Mesenchymal stem cell (in vitro differentiated cells and primary cell): Measurements from ENCODE around the gene SGCA.
A peak's percentile ranks its signal among the peaks of the same experiment; 100 is the strongest.

Experiments
- DNase-seq: peaks from one replicate; pipeline ENCODE4 v3.0.0-alpha.2; 2013
- H2AFZ ChIP-seq: one replicate; pipeline ENCODE4 v1.6.1; 2013; ENCODE audit warnings: low read depth, mild to moderate bottlenecking, control low read depth, inconsistent platforms, low read length, moderate library complexity
- H2AK5ac ChIP-seq: 2 replicates; pipeline ENCODE4 v1.6.1; 2013; ENCODE audit warnings: low read length, moderate library complexity, mild to moderate bottlenecking, inconsistent platforms; ENCODE audit not compliant: severe bottlenecking
- H2BK120ac ChIP-seq: one replicate; pipeline ENCODE4 v1.6.1; 2013; ENCODE audit warnings: low read depth, mild to moderate bottlenecking, inconsistent platforms, low read length, moderate library complexity
- H2BK12ac ChIP-seq, 2 experiments: one replicate each; pipeline ENCODE4 v1.6.1; 2013; ENCODE audit warnings: inconsistent platforms in 2 of 2, low read length in 2 of 2, mild to moderate bottlenecking in 2 of 2, moderate library complexity in 2 of 2, control low read depth in 1 of 2
- H2BK15ac ChIP-seq: one replicate; pipeline ENCODE4 v1.6.1; 2013; ENCODE audit warnings: mild to moderate bottlenecking, low read depth, inconsistent platforms; ENCODE audit not compliant: poor library complexity, severe bottlenecking
- H2BK5ac ChIP-seq: 2 replicates; pipeline ENCODE4 v1.6.1; 2013; ENCODE audit warnings: low read depth, mild to moderate bottlenecking, low read length, control low read depth, inconsistent platforms; ENCODE audit not compliant: poor library complexity, severe bottlenecking
- H3K14ac ChIP-seq, 2 experiments: one replicate each; pipeline ENCODE4 v1.6.1; 2013; ENCODE audit warnings: inconsistent platforms in 2 of 2, low read length in 2 of 2, control low read depth in 1 of 2, mild to moderate bottlenecking in 1 of 2, moderate library complexity in 1 of 2
- H3K18ac ChIP-seq, 2 experiments: one replicate each; pipeline ENCODE4 v1.6.1; 2013; ENCODE audit warnings: inconsistent platforms in 2 of 2, low read length in 2 of 2, control low read depth in 1 of 2, low read depth in 1 of 2, mild to moderate bottlenecking in 1 of 2
- H3K23ac ChIP-seq, 2 experiments: one replicate each; pipeline ENCODE4 v1.6.1; 2013; ENCODE audit warnings: inconsistent platforms in 2 of 2, low read length in 2 of 2, mild to moderate bottlenecking in 2 of 2, moderate library complexity in 2 of 2, control low read depth in 1 of 2
- H3K27ac ChIP-seq: 2 replicates; pipeline ENCODE4 v1.5.1; 2013; ENCODE audit warnings: mild to moderate bottlenecking, moderate library complexity, low read length, control low read depth, inconsistent platforms; ENCODE audit not compliant: poor library complexity, severe bottlenecking
- H3K27me3 ChIP-seq, 2 experiments: 2 replicates each; pipeline versions ENCODE4 v1.6.1 to v1.7.0; 2013; ENCODE audit warnings: low read length in 2 of 2, mild to moderate bottlenecking in 2 of 2, moderate library complexity in 2 of 2, control low read depth in 1 of 2, inconsistent platforms in 1 of 2; ENCODE audit not compliant: control insufficient read depth in 1 of 2, insufficient read depth in 1 of 2
- H3K36me3 ChIP-seq, 2 experiments: 2 replicates each; pipeline versions ENCODE4 v1.6.1 to v1.7.0; 2013; ENCODE audit warnings: low read length in 2 of 2, control low read depth in 1 of 2, inconsistent platforms in 1 of 2, low read depth in 1 of 2, mild to moderate bottlenecking in 1 of 2; ENCODE audit not compliant: insufficient read depth in 2 of 2, control insufficient read depth in 1 of 2
- H3K4ac ChIP-seq, 2 experiments: one replicate each; pipeline ENCODE4 v1.6.1; 2013; ENCODE audit warnings: inconsistent platforms in 2 of 2, low read length in 2 of 2, mild to moderate bottlenecking in 2 of 2, moderate library complexity in 2 of 2, control low read depth in 1 of 2, low read depth in 1 of 2
- H3K4me1 ChIP-seq: 2 replicates; pipeline ENCODE4 v1.6.1; 2013; ENCODE audit warnings: low read depth, low read length, control low read depth; ENCODE audit not compliant: control insufficient read depth, insufficient read depth
- H3K4me2 ChIP-seq: 2 replicates; pipeline ENCODE4 v1.6.1; 2013; ENCODE audit warnings: low read length, mild to moderate bottlenecking, inconsistent platforms; ENCODE audit not compliant: poor library complexity, severe bottlenecking
- H3K4me3 ChIP-seq, 2 experiments: 2 replicates each; pipeline versions ENCODE4 v1.5.1 to v1.7.0; 2013; ENCODE audit warnings: low read length in 2 of 2, mild to moderate bottlenecking in 2 of 2, control low read depth in 1 of 2, low read depth in 1 of 2; ENCODE audit not compliant: insufficient read depth in 1 of 2
- H3K79me1 ChIP-seq: replicated peaks from 2 replicates; pipeline ENCODE4 v1.6.1; 2013; ENCODE audit warnings: mild to moderate bottlenecking, control low read depth, low read length, inconsistent platforms; ENCODE audit not compliant: poor library complexity, severe bottlenecking
- H3K9ac ChIP-seq: 2 replicates; pipeline ENCODE4 v1.7.0; 2013; ENCODE audit warnings: mild to moderate bottlenecking, low read length, moderate library complexity
- H3K9me3 ChIP-seq: 2 replicates; pipeline ENCODE4 v1.7.0; 2013; ENCODE audit warnings: mild to moderate bottlenecking, low read length; ENCODE audit not compliant: control insufficient read depth
- H4K8ac ChIP-seq: one replicate; pipeline ENCODE4 v1.6.1; 2013; ENCODE audit warnings: inconsistent platforms, mild to moderate bottlenecking, low read length, moderate library complexity
- H4K91ac ChIP-seq: one replicate; pipeline ENCODE4 v1.6.1; 2013; ENCODE audit warnings: mild to moderate bottlenecking, low read length, inconsistent platforms
- WGBS: methylation state at CpG from one replicate; pipeline ENCODE4 v1.1.7; 2013; ENCODE audit warnings: mixed read lengths; 5-methylcytosine and 5-hydroxymethylcytosine counted together

The SGCA gene

DNA sequence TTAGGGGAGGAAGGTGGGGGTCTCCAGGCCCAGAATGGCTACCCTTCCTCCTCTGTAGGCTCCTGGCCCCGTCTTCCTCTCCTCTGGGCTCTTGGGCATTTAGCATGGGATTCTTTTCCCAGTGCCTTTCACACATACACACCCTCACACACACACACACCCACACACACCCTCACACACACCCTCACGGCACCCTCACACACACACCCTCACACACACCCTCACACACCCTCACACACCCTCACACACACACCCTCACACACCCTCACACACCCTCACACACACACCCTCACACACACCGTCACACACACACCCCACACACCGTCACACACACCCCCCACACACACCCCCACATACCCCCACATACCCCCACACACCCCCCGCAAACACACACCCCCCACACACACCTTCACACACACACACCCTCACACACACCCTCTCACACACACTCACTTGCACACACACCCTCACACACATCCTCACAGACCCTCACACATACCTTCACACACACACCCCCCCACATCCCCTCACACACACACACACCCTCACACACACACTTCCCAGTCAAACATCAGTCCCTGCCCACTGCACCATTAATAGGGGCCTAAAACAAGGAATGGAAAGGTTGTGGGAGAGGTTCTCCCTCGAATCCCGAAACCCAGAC, 845 bp downstream of the SGCA start:
- Histone ChIP-seq H3K14ac (no peak overlapping the region), H3K23ac (no peak overlapping the region)
- WGBS, result 84% methylated on average over 6 of the region's 7 CpGs

DNA sequence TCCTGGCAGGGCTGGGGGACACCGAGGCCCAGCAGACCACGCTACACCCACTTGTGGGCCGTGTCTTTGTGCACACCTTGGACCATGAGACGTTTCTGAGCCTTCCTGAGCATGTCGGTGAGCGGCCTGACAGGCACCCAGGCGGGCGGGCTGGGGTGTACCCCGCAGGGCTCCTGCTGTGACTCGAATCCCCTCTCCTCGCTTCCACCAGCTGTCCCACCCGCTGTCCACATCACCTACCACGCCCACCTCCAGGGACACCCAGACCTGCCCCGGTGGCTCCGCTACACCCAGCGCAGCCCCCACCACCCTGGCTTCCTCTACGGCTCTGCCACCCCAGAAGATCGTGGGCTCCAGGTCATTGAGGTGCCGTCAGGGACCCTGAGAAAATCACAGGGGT, 1.6 kb downstream of the SGCA start:
- no peak overlapping the region for H3K4me2 ChIP-seq
- no peak overlapping the region for H2BK12ac ChIP-seq
- H2AFZ ChIP-seq, result no peak overlapping the region
- no peak overlapping the region for H3K14ac ChIP-seq
- H3K4ac ChIP-seq, result no peak overlapping the region
- H2BK120ac ChIP-seq, result no peak overlapping the region
- 91% methylated on average over 18 of the region's 19 CpGs for WGBS
- peaks cover 0 to 4% of the 10 kb centered on the region in 2 experiments for H3K36me3 ChIP-seq
- H3K27ac ChIP-seq, result no peak overlapping the region
- no peak overlapping the region for H4K91ac ChIP-seq
- H3K4me3 ChIP-seq, result no peak overlapping the region
- H3K9ac ChIP-seq, result no peak overlapping the region
- H2BK15ac ChIP-seq, result peak overlapping the region; percentile 68
- no peak overlapping the region for H3K18ac ChIP-seq
- peaks cover 3% of the 10 kb centered on the region for H3K79me1 ChIP-seq
- no peak overlapping the region for H2BK5ac ChIP-seq
- no peak for DNase-seq
- H3K27me3 ChIP-seq, result no peaks in the 10 kb centered on the region
- H3K23ac ChIP-seq, result no peak overlapping the region
- no peaks in the 10 kb centered on the region for H3K9me3 ChIP-seq
- H3K4me1 ChIP-seq, result peaks cover 15% of the 10 kb centered on the region
- no peak overlapping the region for H4K8ac ChIP-seq
- no peak overlapping the region for H2AK5ac ChIP-seq

More for the DNA sequence above, 845 bp downstream of the SGCA start:
- Histone ChIP-seq H3K4me1 (peaks cover 13% of the 10 kb centered on the region), H3K9ac (peak overlapping the region; percentile 76), H3K27me3 (no peaks in the 10 kb centered on the region), H3K79me1 (no peaks in the 10 kb centered on the region), H3K27ac (no peak overlapping the region), H3K4ac (no peak overlapping the region), H3K9me3 (no peaks in the 10 kb centered on the region), H2AFZ (no peak overlapping the region), H2BK12ac (peak overlapping the region in 1 of 2 experiments; percentile 49), H3K18ac (peak overlapping the region in 1 of 2 experiments; percentile 8), H2BK15ac (peak overlapping the region; percentile 7), H4K8ac (no peak overlapping the region), H2BK5ac (no peak overlapping the region), H3K4me2 (no peak overlapping the region), H4K91ac (no peak overlapping the region), H3K36me3 (no peaks in the 10 kb centered on the region), H2AK5ac (no peak overlapping the region), H2BK120ac (no peak overlapping the region), H3K4me3 (peak overlapping the region in 1 of 2 experiments; percentile 38)
- DNase-seq, result no peak

DNA sequence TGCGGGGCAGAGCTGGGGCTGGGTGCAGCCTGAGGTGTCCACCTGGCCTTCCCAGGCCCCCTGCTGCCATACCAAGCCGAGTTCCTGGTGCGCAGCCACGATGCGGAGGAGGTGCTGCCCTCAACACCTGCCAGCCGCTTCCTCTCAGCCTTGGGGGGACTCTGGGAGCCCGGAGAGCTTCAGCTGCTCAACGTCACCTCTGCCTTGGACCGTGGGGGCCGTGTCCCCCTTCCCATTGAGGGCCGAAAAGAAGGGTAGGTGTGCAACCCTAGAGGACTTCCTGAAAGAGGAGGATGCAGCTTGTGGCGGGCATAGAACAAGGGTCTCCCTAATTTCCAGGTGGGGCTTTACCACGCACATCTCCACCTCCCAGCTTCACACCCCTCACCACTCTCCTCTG, 2.5 kb downstream of the SGCA start:
- DNase-seq, result no peak
- peaks cover 3% of the 10 kb centered on the region for H3K79me1 ChIP-seq
- H3K4ac ChIP-seq, result no peak overlapping the region

DNA sequence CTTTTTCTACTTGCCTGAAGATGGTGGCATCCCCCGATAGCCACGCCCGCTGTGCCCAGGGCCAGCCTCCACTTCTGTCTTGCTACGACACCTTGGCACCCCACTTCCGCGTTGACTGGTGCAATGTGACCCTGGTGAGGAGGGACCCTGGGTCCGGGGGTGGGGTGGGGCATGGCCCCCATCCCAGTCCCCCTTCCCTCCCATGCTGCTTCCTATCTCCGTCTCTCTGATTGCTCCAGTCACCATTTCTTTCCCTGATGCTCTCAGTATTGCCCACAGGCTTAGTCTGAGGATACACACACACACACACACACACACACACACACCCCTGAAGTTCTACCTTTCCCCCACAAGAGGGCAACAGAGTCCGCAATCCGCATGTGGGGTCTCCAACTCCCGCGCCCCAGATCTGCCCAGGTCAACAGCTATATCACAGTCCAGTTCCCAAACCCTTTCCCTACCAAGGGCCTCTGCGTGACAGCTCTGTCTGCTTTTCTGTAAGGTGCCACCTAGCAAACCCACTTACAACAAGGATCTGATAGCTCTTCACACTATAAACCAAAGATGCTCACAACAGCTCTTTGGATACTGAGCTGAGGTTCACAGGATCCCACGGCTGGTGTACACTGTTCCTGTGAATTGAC, 3.4 kb downstream of the SGCA start:
- no peak overlapping the region for H2AFZ ChIP-seq
- H3K36me3 ChIP-seq, result peaks cover 0 to 4% of the 10 kb centered on the region in 2 experiments
- peak overlapping the region in 1 of 2 experiments; percentile 12 for H3K14ac ChIP-seq
- H3K79me1 ChIP-seq, result peaks cover 3% of the 10 kb centered on the region
- no peak overlapping the region for H4K8ac ChIP-seq
- H3K27ac ChIP-seq, result no peak overlapping the region
- peak overlapping the region; percentile 28 for H4K91ac ChIP-seq
- no peak overlapping the region for H3K4ac ChIP-seq
- no peak overlapping the region for H3K23ac ChIP-seq
- H3K9me3 ChIP-seq, result no peaks in the 10 kb centered on the region
- H2AK5ac ChIP-seq, result peak overlapping the region; percentile 20
- H3K4me1 ChIP-seq, result peaks cover 25% of the 10 kb centered on the region
- H3K4me2 ChIP-seq, result no peak overlapping the region
- no peak overlapping the region for H3K18ac ChIP-seq
- no peak overlapping the region for H2BK5ac ChIP-seq
- DNase-seq, result peak; percentile 84
- H2BK15ac ChIP-seq, result no peak overlapping the region
- 46% methylated on average over 14 of the region's 14 CpGs for WGBS
- H3K27me3 ChIP-seq, result no peaks in the 10 kb centered on the region
- peak overlapping the region in 1 of 2 experiments; percentile 51 for H2BK12ac ChIP-seq
- no peak overlapping the region for H3K4me3 ChIP-seq
- H3K9ac ChIP-seq, result no peak overlapping the region
- H2BK120ac ChIP-seq, result no peak overlapping the region

More for the DNA sequence above, 2.5 kb downstream of the SGCA start:
- Histone ChIP-seq H3K9me3 (no peaks in the 10 kb centered on the region), H3K18ac (no peak overlapping the region), H2BK5ac (no peak overlapping the region), H4K91ac (no peak overlapping the region), H3K27me3 (no peaks in the 10 kb centered on the region), H3K4me2 (no peak overlapping the region), H3K4me3 (peak overlapping the region in 1 of 2 experiments; percentile 3), H3K27ac (no peak overlapping the region), H3K4me1 (peaks cover 19% of the 10 kb centered on the region), H3K14ac (no peak overlapping the region), H2BK15ac (peak overlapping the region; percentile 41), H2AK5ac (peak overlapping the region; percentile 40), H3K36me3 (peaks cover 0 to 4% of the 10 kb centered on the region in 2 experiments), H2AFZ (no peak overlapping the region), H2BK12ac (no peak overlapping the region), H2BK120ac (no peak overlapping the region), H3K23ac (no peak overlapping the region), H4K8ac (no peak overlapping the region), H3K9ac (no peak overlapping the region)
- WGBS, result 88% methylated on average over 13 of the region's 13 CpGs
